Measurements from ENCODE around the gene SOX9.

DNA sequence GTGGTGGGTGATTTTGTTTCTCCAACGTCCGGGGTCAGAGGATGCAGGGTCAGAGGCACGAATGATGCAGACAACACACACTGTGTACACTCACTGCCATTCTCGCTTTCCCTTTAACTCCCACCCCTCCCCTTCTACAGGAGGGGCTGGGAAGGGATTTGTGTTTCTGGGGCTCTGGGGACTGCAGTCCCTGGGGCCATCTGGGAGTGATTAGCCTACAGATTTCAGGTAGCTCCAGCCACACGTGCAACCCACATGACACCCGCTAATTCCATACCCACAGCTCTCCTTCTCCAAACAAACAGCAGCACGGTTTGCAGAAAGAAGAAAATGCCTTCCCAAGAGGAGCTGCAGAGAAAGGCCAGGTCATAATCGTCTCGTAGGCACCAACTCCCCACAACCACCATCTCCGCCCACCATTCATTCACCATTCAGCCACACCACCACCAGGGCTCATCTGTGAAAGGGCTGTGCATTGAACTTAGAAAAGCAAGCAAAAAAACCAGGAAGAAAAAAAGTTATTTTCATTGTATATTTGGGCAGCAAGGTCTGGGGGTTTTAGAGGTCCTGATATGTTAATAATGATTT, 9.4 kb upstream of the SOX9 start:
- TF ChIP-seq POLR2AphosphoS5 (IDR thresholded peaks at IDR 0.05) (no peak), EP300 (IDR thresholded peaks at IDR 0.05) (no peak)
- TF ChIP-seq, protein P1, sequence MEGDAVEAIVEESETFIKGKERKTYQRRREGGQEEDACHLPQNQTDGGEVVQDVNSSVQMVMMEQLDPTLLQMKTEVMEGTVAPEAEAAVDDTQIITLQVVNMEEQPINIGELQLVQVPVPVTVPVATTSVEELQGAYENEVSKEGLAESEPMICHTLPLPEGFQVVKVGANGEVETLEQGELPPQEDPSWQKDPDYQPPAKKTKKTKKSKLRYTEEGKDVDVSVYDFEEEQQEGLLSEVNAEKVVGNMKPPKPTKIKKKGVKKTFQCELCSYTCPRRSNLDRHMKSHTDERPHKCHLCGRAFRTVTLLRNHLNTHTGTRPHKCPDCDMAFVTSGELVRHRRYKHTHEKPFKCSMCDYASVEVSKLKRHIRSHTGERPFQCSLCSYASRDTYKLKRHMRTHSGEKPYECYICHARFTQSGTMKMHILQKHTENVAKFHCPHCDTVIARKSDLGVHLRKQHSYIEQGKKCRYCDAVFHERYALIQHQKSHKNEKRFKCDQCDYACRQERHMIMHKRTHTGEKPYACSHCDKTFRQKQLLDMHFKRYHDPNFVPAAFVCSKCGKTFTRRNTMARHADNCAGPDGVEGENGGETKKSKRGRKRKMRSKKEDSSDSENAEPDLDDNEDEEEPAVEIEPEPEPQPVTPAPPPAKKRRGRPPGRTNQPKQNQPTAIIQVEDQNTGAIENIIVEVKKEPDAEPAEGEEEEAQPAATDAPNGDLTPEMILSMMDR (IDR thresholded peaks at IDR 0.05) = no peak

Measured in sigmoid colon (tissue), 4 donors.